Skeletal muscle tissue (tissue), 4 donors: ENCODE data around the gene FGF6. TPM values are rescaled to one million over a fixed set of nuclear protein-coding genes. Genes with fewer than 3 reads are reported as not detected.
"Not testable (repeated sequence)": the region's sequence is repeated elsewhere in the genome, so short reads cannot be mapped to it uniquely, and the experiment has no call there.

Source experiments
- H3K27ac ChIP-seq: one replicate; pipeline ENCODE4 v1.7.0; 2013; ENCODE audit warnings: mild to moderate bottlenecking, low read depth, low read length, inconsistent platforms
- H3K27me3 ChIP-seq, 3 donors: one replicate each; pipeline ENCODE4 v1.7.0; 2013; ENCODE audit warnings: low read length in 3 of 3; ENCODE audit not compliant: control insufficient read depth in 3 of 3, insufficient read depth in 3 of 3
- H3K36me3 ChIP-seq, 3 donors: one replicate each; pipeline ENCODE4 v1.7.0; 2013; ENCODE audit warnings: low read length in 3 of 3; ENCODE audit not compliant: control insufficient read depth in 3 of 3, insufficient read depth in 3 of 3
- H3K4me1 ChIP-seq, 3 donors: one replicate each; pipeline ENCODE4 v1.7.0; 2013; ENCODE audit warnings: low read length in 3 of 3, mild to moderate bottlenecking in 3 of 3; ENCODE audit not compliant: control insufficient read depth in 3 of 3, insufficient read depth in 3 of 3
- H3K4me3 ChIP-seq, 3 donors: one replicate each; pipeline ENCODE4 v1.7.0; 2013; ENCODE audit warnings: low read length in 3 of 3
- H3K9ac ChIP-seq, 3 donors: one replicate each; pipeline ENCODE4 v1.7.0; 2013; ENCODE audit warnings: low read length in 3 of 3, mild to moderate bottlenecking in 3 of 3, moderate library complexity in 2 of 3, low read depth in 1 of 3
- H3K9me3 ChIP-seq, 3 donors: one replicate each; pipeline ENCODE4 v1.7.0; 2013; ENCODE audit warnings: low read length in 3 of 3; ENCODE audit not compliant: control insufficient read depth in 3 of 3
- total RNA-seq: library from RNA; depleted of rRNA; stranded (reverse); fragments of >200 nt; gene quantifications from one replicate; pipeline ENCODE4 v1.2.3, GENCODE V29; 2014
- donor health status: Osteomylitis.

FGF6 gene
- total RNA-seq, 1 donor from 2014 or later, result 16.2 TPM

DNA sequence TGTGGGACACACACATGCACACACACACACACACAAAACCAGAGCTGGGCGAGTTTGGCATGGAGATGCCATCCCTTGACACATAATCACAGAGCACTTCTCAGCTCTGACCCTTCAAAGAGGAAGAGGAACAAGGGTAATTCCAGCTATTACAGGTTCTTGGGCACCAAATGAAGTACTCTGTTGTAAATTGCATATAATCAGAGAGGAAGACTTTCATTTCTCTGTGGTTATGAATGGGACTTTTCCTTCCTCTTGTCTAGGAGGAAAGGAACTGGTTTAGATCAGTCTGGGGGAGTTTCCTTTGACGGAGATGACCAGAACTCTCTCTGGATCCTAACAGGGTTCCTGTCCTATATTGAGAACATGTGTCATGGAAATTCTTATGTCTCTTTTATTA lies 26.4 kb upstream of the FGF6 start:
- Histone ChIP-seq H3K9me3 (no peaks in the 10 kb centered on the region), H3K36me3 (no peaks in the 10 kb centered on the region), H3K9ac (no peak overlapping the region), H3K4me3 (no peak overlapping the region), H3K27ac (no peak overlapping the region), H3K27me3 (no peaks in the 10 kb centered on the region), H3K4me1 (no peaks in the 10 kb centered on the region)

DNA sequence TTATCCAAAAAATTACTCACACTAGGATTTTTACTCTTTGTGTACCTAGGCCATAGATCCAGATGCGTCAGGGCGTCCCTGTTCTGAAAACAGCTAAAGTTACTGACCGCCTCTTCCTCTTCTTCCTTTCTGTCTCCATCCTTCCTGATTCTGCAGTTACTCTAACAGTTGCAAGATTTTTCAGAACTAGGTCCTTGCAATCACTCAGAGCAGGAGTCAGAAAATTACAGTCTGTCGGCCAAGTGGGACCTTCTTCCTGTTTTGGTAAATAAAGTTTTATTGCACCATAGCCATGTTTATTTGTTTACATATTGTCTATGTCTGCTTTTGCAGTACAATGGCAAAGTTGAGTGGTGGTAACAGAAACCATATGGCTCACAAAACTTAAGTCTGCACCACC lies 25.6 kb upstream of the FGF6 start:
- no peak overlapping the region for H3K27ac ChIP-seq
- H3K4me1 ChIP-seq, result no peaks in the 10 kb centered on the region
- no peak overlapping the region for H3K9ac ChIP-seq
- no peaks in the 10 kb centered on the region for H3K36me3 ChIP-seq
- no peak overlapping the region for H3K4me3 ChIP-seq
- no peaks in the 10 kb centered on the region for H3K9me3 ChIP-seq
- no peaks in the 10 kb centered on the region for H3K27me3 ChIP-seq

DNA sequence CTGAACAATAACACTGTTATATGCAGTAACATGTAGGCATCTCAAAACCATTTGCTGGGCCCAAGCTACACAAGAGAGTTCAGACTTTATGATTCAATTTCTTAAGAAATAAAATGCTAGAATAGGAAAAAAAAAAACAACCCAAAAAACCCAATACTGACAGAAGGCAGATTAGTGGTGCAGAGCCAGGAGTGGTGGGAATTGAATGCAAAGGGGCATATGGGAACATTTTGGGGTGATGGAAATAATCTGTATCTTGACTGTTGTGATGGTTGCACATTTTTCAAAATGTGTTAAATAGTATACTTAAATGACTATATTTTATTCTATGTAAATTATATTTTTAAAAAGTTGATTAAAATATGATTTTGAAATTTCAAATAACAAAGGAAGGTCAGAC lies 23.4 kb upstream of the FGF6 start:
- Histone ChIP-seq H3K4me3 (no peak overlapping the region), H3K27me3 (no peaks in the 10 kb centered on the region), H3K27ac (no peak overlapping the region), H3K9ac (no peak overlapping the region), H3K9me3 (no peaks in the 10 kb centered on the region), H3K4me1 (no peaks in the 10 kb centered on the region), H3K36me3 (no peaks in the 10 kb centered on the region)

DNA sequence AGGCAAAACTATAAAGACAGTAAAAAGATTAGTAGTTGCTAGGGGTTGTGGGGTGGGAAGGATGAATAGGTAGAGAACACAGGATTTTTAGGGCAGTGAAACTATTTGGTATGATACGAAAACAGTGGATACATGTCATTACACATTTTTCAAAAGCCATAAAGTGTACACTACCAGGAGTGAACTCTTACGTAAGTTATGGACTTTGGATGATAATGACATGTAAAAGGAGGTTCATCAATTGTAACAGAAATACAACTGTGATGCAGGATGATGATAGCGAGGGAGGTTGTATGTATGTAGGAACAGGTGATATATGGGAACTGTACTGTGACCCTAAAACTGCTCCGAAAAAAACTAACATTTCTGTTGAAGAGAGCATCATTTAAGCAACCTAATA lies 15.1 kb upstream of the FGF6 start:
- H3K4me1 ChIP-seq, result no peaks in the 10 kb centered on the region
- no peaks in the 10 kb centered on the region for H3K9me3 ChIP-seq
- no peak overlapping the region for H3K27ac ChIP-seq
- H3K27me3 ChIP-seq, result no peaks in the 10 kb centered on the region
- no peak overlapping the region for H3K9ac ChIP-seq
- H3K4me3 ChIP-seq, result no peak overlapping the region
- H3K36me3 ChIP-seq, result no peaks in the 10 kb centered on the region

GRCh38 chr12:4455849-4456248 lies 10.2 kb upstream of the FGF6 start:
- H3K9ac ChIP-seq, H3K36me3 ChIP-seq, H3K27me3 ChIP-seq, H3K9me3 ChIP-seq, H3K4me3 ChIP-seq, H3K27ac ChIP-seq: not testable (repeated sequence)
- H3K4me1 ChIP-seq, result peaks cover 7 to 13% (median 9%) of the 10 kb centered on the region in 3 donors

- Histone ChIP-seq H3K9me3 (no peaks in the 10 kb centered on the region), H3K36me3 (no peaks in the 10 kb centered on the region), H3K4me1 (peaks cover 17 to 27% (median 23%) of the 10 kb centered on the region in 3 donors), H3K9ac (no peak overlapping the region), H3K27ac (no peak overlapping the region), H3K27me3 (no peaks in the 10 kb centered on the region), H3K4me3 (no peak overlapping the region)
Measured at GRCh38 chr12:4454315-4454860, 8.8 kb upstream of the FGF6 start.

DNA sequence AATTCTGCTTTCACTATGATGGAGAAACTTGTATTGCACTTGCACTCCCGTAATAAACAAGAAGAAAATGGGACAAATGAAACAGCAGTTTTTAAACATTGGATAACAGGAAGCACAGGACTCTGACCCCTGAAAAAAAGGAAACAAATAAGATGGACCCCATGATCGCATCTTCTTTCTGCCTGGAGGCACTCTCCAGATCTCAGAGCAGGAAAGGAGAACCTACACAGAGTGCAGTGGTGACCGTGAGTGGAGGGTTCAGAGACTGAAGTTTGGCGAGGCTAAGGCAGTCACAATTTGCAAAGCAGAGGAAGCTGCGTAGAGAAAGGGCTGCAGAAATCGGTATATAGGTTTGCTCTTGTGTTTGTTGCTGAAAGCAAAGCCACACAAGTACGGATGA lies 6.1 kb upstream of the FGF6 start:
- H3K27ac ChIP-seq, result peak overlapping the region; percentile 94
- H3K36me3 ChIP-seq, result no peaks in the 10 kb centered on the region
- H3K4me3 ChIP-seq, result no peak overlapping the region
- H3K27me3 ChIP-seq, result no peaks in the 10 kb centered on the region
- peaks cover 28 to 51% (median 37%) of the 10 kb centered on the region in 3 donors for H3K4me1 ChIP-seq
- peak overlapping the region in 1 of 3 donors; percentile 55 for H3K9ac ChIP-seq
- no peaks in the 10 kb centered on the region for H3K9me3 ChIP-seq

DNA sequence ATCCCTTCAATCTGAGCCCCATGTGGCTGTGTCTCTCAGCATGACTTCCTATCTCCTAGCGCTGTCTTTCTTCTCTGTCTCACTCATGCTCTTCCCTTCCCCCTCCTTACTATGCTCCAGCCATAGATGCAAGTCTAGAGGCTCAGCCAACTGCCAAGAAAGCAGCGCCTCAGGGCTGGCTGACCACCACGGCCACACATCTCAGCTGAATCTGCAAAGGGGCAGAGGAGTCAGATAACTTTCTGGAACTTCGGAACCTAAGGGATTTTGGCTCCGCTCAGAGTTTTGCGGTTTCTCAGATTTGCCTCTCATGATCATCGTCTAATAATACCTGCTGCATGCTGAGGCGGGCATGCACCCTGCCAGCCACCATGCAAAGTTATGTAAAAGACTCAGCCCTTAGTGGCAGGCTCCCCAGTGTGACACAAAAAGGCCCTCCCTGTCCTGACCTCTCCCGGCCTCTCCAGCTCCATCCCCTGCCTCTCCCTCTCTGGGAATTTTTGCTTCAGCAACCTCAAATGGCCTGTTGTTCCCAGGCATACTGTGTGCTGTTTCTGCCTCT lies 5.0 kb upstream of the FGF6 start:
- H3K9ac ChIP-seq, result peak overlapping the region; percentile 55 to 78 (median 74)
- H3K27me3 ChIP-seq, result no peaks in the 10 kb centered on the region
- H3K4me1 ChIP-seq, result peaks cover 28 to 58% (median 46%) of the 10 kb centered on the region in 3 donors
- peak overlapping the region; percentile 37 to 48 (median 38) for H3K4me3 ChIP-seq
- H3K36me3 ChIP-seq, result no peaks in the 10 kb centered on the region
- no peaks in the 10 kb centered on the region for H3K9me3 ChIP-seq
- peak overlapping the region; percentile 94 for H3K27ac ChIP-seq

DNA sequence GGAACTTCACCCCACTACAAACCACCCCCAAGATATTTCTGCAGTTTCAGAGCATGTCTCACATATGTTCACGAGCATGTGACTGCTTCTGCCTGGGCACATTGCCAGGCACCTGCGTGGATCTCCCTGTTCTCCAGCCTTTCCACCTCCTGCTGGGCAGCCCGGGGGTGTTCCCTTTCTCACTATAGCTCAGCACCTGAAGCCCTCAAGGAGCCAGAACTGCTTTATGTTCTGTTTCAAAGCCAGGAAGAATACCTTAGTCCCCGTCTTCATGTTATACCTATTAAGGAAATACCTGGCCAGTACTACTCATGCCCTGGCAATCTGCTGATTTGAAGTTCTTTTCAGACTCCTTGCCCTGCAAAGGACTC lies 4.2 kb upstream of the FGF6 start:
- H3K36me3 ChIP-seq, result no peaks in the 10 kb centered on the region
- peak overlapping the region in 1 of 3 donors; percentile 4 for H3K4me3 ChIP-seq
- H3K9ac ChIP-seq, result peak overlapping the region in 2 of 3 donors; percentile 20 to 76
- no peaks in the 10 kb centered on the region for H3K27me3 ChIP-seq
- H3K9me3 ChIP-seq, result no peaks in the 10 kb centered on the region
- H3K27ac ChIP-seq, result peak overlapping the region; percentile 94
- H3K4me1 ChIP-seq, result peaks cover 35 to 66% (median 53%) of the 10 kb centered on the region in 3 donors

GRCh38 chr12:4448943-4449850 lies 3.6 kb upstream of the FGF6 start:
- H3K36me3 ChIP-seq, result no peaks in the 10 kb centered on the region
- H3K4me1 ChIP-seq, result peaks cover 40 to 69% (median 55%) of the 10 kb centered on the region in 3 donors
- H3K4me3 ChIP-seq, result peak overlapping the region in 2 of 3 donors; percentile 4 to 15
- H3K27me3 ChIP-seq, result no peaks in the 10 kb centered on the region
- H3K9ac ChIP-seq, result peak overlapping the region in 1 of 3 donors; percentile 76
- peak overlapping the region; percentile 94 for H3K27ac ChIP-seq
- no peaks in the 10 kb centered on the region for H3K9me3 ChIP-seq
